ENCODE measurements around the gene KCNQ1.
A peak's percentile ranks its signal among the peaks of the same experiment; 100 is the strongest.
"Not testable (repeated sequence)": the region's sequence is repeated elsewhere in the genome, so short reads cannot be mapped to it uniquely, and the experiment has no call there.

The KCNQ1 gene

DNA sequence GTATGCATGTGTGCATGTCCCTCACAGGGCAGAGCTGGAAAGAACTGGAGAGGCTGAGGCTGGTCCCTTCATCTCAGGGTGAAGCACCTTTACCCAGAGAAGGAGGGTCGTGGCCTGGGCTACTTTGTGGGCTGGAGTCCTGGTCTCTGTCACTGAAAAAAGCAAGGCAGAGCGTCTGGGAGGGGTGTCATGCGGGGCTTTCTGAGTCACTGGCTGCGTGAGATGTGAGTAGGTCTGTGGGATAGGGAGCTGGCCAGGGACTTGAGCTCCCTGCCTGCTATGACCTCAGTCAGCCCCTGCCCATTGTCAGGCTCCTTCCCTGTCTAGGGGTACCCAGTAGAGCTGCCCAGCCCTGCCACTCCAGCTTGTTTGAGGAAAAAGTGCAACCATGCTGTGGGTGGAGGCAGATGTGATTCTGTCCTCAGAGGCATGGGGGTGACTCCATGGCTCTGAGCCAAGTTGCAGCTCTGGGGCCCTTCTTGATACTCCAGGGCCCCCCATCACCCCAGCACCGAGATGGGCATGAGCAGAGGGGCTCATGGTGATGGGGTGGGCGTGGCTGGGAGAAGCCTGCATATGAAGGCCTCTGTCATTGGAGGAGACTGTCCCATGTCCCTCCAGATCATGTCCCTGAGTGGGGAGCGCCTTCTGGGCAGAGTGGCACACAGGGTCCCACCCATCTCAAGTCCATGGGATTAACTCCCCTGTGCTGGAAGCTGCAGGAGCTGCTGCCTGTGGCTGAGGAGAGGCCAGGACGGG lies 27.8 kb downstream of the KCNQ1 start:
- DNase-seq, result no peak
- no peak for ATAC-seq

DNA sequence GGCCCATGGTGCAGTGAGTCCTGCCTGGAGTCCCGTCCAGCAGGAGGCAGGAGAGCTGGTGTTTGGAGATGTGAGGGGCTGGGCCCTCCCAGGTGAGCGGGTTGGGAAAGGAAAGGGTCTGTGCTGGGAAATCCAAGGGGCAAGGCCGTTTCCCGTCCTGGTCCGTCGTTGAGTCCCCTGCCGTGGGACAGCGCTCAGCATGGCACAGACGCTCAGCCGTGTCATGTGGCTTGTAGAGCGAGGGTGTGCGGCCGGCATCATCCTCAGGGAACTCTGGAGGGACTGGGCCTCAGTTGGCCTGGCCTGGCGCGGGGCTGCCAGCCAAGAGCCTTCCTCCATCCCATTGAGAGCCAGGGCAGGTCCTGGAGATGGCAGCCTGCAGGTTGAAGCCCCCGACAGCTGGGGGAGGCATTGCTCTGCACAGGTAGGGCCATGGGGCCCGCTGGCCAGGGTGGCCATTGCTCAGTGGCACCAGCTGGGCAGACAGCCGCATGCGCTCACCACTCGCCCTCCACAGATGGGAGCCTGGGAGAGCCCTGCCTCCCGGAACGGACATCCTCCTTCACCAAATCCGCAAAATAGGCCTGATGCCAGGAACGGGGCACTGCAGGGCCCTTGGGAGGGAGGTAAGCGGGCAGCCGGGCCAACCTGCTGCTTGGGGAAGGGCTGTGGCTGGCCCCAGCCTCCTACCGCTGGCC lies 28.7 kb downstream of the KCNQ1 start:
- ATAC-seq (no peak), DNase-seq (no peak)

DNA sequence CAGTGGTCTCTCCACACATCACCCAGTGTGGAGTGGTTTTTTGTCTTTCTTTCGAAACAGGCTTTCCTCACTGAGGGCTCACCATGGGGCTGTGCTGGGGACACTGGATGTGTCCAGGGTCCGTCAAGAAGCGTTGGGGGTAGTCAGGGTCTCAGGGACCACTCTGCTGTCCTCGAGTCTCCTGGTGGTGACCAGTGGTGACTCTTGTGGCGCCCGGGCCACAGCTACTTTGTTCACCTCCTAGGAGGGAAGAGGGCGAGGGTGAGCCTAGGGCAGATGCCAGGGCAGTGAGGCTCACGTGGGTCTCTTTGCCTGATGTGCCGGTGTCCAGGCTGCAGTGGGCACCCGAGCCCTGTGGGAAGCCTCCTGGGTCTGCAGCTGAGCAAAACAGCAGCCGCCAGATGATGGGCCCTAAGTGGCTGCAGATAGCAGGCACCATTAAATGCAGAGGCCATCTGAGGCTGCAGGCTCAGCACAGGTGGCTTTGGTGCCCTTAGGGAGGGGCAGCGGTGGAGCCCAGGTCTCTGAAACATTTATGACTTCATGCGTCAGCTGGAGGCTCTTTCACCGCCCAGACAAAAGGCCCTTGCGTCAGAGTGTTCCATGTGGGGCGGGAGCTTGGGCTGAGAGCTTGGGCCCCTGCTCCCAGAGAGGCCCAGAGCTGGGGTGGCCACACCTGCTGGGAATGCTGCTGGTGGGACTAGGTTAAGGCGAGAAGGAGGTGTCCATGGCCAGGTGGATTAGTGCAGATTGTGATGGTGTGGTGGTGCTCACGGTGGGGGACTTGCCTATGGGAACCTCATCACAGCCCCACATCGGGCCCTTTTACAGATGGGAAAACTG lies 29.5 kb downstream of the KCNQ1 start:
- ATAC-seq, result no peak
- no peak for DNase-seq

DNA sequence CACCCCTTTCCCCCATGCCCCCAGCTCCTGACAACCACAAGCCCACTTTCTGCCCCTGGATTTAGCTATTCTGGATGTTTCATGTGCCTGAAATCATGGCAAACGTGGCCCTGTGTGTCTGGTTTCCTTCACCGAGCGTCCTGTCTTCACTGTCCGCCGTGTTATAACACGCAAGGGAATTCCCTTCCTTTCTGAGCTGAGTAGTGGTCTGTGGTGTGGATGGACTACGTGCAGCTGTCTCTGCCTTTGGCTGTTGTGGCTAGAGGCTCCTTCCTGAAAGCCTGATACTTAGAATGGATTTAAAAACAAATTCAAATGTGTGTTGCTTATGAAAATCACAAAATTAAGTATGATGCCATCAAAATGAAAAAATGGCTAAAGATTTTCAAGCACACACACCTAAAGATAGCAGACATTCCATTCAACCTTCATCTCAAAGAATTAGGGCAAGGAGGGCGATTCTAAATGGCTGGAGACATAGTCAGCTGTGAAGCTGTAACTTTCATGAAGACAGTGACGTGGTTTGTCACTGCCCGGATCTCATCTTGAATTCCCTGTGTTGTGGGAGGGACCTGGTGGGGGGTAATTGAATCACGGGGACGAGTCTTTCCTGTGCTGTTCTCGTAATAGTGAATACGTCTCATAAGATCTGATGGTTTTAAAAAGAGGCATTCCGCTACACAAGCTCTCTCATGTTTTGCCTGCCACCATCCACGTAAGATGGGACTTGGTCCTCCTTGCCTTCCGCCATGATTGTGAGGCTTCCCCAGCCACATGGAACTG lies 30.5 kb downstream of the KCNQ1 start:
- no peak for ATAC-seq
- no peak for DNase-seq

GRCh38 chr11:2477254-2477653 lies 32.4 kb downstream of the KCNQ1 start:
- ATAC-seq (no peak), DNase-seq (no peak)

DNA sequence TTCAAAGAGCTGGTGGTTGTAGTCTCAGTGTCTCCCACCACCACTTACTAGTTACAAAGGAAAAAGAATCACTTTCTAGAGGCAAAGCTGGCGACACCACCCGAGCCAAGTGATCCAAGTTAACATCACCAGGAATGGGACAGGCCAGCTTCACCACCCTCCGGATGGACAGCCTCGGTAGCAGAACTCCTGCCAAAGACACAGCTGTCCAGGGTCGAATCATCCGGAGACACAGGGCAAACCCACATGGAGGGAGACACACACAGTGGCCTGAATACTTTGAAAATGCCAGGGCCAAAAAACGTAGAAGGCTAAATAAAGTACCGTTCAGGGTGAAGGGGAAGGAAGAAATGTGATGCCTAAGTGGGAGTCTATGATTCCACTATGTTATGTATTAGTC lies 33.1 kb downstream of the KCNQ1 start:
- no peak for ATAC-seq
- DNase-seq, result no peak

DNA sequence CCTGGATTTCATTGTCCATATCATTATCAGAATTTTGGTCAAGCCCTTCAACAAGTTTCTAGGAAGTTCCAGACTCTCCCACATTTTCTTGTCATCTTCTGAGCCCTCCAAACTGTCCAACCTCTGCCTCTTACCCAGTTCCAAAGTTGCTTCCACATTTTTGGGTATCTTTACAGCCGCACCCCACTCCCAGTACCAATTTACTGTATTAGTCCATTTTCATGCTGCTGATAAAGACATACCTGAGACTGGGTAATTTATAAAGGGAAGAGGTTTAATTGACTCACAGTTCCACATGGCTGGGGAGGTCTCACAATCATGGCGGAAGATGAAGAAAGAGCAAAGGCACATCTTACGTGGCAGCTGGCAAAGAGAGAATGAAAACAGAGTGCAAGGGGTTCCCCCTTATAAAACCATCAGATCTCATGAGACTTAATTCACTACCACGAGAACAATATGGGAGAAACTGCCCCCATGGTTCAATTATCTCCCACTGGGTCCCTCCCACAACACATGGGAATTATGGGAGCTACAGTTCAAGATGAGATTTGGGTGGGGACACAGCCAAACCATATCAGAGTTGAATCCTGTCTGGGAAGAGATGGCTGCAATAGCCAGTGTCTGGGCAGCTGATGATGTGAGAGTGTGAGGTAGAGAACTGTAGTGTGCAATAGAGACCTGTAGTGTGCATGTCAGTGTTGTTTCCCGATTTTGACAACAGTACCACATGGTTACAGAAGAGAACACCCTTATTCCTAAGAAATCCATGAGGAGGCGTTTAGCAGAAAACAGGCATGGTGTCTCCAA lies 35.5 kb downstream of the KCNQ1 start:
- not testable (repeated sequence) for ATAC-seq, DNase-seq

DNA sequence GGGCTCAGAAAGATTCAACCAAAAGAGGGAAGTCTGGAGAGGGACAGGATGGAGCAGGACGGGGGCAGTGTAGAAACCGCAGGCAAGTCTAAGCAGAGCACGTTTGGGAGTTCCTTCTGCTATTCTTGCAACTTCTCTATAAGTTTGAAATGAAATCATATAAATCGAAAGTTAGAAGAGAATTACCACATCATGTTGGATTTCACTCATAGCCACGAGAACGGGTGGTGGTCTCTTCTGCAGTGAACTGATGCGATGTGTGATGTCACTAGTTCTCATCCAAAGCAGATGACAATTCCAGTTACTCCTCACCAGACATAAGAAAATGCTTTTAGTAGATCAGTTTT lies 36.0 kb downstream of the KCNQ1 start:
- peak; percentile 69 for ATAC-seq
- DNase-seq, result no peak

DNA sequence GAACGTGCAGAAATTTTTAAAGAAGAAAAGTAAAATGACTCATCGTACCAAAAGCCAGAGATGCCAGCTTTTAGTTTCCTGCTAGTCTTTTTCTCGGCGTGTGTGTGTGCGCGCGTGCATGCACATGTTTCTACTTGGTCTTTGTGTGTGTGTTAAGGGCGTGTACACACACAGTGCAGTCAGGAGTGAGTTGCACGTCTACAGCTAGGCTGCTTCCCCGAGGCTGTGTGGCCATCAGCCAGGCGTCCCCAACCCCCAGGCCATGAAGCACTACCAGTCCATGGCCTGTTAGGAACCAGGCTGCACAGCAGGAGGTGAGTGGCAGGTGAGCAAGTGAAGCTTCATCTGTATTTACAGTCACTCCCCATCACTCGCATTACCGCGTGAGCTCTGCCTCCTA lies 36.4 kb downstream of the KCNQ1 start:
- peak; percentile 54 for ATAC-seq
- DNase-seq, result peak; percentile 26

- DNase-seq (no peak), ATAC-seq (no peak)
Observed at GRCh38 chr11:2482204-2482603, 37.4 kb downstream of the KCNQ1 start.

DNA sequence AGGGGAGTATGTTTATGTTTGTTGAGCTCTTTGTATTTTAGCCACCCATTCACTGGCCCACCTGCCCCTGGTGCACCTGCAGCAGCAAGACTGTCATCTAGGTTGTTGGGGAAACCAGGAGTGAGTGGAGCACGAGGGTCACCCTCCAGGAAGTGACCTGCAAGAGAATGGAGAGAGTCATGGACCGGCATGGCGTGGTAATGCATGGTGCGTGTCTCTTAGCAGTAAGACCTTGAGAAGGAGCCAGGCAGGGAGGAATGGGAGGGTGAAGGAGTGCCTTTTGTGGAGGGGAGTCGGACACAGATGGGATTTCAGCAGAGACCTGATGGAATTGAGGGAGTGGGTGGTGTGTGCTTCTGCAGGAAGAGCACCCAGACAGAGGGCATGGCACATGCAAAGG lies 37.9 kb downstream of the KCNQ1 start:
- no peak for ATAC-seq

DNA sequence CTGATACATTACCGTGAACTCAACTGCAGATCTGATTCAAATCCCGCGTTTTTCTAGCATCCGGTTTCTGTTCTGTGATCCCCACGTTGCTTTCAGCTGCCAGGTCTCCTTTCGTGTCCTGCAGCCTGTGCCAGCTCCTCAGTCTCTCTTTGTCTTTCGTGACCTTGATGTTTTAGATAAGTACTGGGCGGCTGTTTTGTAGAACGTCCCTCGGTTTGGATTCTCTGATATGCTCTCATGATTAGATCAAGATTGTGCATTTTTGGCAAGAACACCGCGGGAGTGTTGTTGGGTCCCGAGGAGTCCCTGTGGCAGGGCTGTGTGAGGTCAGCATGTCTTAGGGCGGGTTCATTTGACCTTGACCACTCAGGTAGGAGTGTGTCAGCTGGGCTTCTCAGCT lies 38.6 kb downstream of the KCNQ1 start:
- no peak for DNase-seq
- ATAC-seq, result no peak

More for the DNA sequence above, 37.9 kb downstream of the KCNQ1 start:
- DNase-seq, result no peak

GRCh38 chr11:2484576-2485125 lies 39.8 kb downstream of the KCNQ1 start:
- DNase-seq (no peak), ATAC-seq (no peak)

DNA sequence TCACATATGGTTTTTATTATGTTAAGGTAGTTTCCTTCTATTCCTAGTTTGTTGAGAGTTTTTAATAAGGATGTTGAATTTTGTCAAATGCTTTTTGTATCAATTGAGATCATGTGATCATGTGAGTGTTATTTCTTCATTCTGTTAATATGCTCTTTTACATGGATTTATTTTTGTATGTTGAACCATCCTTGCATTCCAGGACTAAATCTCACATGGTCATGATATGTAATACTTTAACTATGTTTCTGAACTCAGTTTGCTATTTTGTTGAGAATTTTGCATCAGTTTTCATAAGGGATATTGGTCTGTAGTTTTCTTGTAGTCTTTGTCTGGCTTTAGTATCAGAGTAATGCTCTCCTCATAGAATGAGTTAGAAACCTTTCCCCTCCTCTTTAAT lies 43.2 kb downstream of the KCNQ1 start:
- ATAC-seq, result no peak

DNA sequence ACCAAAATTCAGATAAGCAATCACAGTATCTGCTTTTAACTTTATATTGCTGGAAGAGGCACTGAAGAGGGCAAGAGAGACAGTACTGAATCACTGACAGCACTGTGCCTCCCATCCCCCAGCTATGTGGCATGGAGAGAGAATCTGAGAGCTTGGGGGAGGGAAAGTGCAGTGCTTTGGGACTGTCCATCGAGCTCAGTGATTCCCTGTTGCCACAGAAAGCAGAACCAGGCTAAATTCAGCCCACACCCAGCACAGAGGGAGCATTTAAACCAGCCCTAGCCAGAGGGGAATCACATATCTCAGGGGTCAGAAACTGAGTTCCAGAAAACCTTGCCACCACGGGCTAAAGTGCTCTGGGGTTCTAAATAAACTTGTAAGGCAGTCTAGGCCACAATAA lies 44.3 kb downstream of the KCNQ1 start:
- no peak for DNase-seq
- ATAC-seq, result no peak

More for the DNA sequence above, 43.2 kb downstream of the KCNQ1 start:
- DNase-seq, result no peak

GRCh38 chr11:2497951-2498350 lies 53.1 kb downstream of the KCNQ1 start:
- not testable (repeated sequence) for ATAC-seq, DNase-seq

DNA sequence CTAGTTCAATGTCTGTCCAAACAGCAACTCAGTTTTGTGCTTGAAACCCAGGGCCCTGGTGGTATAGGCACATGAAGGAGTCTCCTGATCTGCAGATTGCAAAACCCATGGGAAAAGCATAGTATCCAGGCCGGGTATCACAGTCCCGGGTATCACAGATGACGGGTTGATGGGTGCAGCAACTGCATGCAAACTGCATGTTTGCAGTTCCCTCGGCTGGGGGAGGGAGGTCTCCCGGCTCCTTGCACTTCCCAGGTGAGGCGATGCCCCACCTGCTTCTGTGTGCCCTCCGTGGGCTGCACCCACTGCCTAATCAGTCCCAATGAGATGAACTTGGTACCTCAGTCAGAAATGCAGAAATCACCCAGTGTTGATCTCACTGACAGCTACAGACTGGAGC lies 53.9 kb downstream of the KCNQ1 start:
- ATAC-seq, result no peak
- DNase-seq, result no peak

GRCh38 chr11:2507212-2507901 lies 62.5 kb downstream of the KCNQ1 start:
- DNase-seq, result no peak
- ATAC-seq, result no peak

- DNase-seq, result no peak
- no peak for ATAC-seq
Observed at GRCh38 chr11:2507945-2508749, 63.3 kb downstream of the KCNQ1 start.

DNA sequence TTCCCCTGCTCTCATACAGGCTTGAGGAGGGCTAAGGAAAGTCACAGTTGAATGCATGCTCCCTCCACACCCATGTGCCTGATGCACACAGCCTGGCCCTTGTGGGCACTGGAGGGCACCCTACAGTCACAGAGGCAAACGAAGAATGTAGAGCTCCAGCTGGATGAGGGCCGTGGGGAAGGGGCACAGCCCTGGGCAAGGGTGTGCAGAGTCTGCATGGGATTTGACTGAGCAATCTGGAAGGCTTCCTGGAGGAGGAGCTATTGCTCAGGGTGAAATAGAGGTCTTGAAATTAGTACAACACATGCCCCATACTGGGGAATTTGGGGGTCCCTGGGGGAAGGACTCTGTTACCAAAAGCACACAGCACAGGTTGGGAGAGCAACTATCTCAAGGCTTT lies 64.0 kb downstream of the KCNQ1 start:
- DNase-seq (no peak), ATAC-seq (no peak)

All from stimulated activated naive CD8-positive, alpha-beta T cell treated with anti-CD3 and anti-CD28 coated beads, Interleukin-15, Interleukin-2, amounts not matched to agents 100 U/mL and 50 U/mL, for 24 hours (primary cell).